Measurements from ENCODE around the gene OPRL1.

OPRL1 gene

GRCh38 chr20:64140061-64140931 is 60.4 kb downstream of the OPRL1 start:
- no peak for DNase-seq (ENCODE audit: low read depth in 1 of 2, low spot score in 1 of 2)

GRCh38 chr20:64140956-64141355 is 61.1 kb downstream of the OPRL1 start:
- DNase-seq (ENCODE audit: low read depth in 1 of 2, low spot score in 1 of 2), result no peak

- DNase-seq (ENCODE audit: low read depth in 1 of 2, low spot score in 1 of 2), result no peak
Measured at GRCh38 chr20:64142590-64142989, 62.7 kb downstream of the OPRL1 start.

GRCh38 chr20:64143018-64143801 is 63.3 kb downstream of the OPRL1 start:
- DNase-seq (ENCODE audit: low read depth in 1 of 2, low spot score in 1 of 2), result no peak

- no peak for DNase-seq (ENCODE audit: low read depth in 1 of 2, low spot score in 1 of 2)
Measured at GRCh38 chr20:64144144-64144912, 64.4 kb downstream of the OPRL1 start.

- DNase-seq (ENCODE audit: low read depth in 1 of 2, low spot score in 1 of 2), result no peak
Measured at GRCh38 chr20:64145458-64146300, 65.8 kb downstream of the OPRL1 start.

- DNase-seq (ENCODE audit: low read depth in 1 of 2, low spot score in 1 of 2), result no peak
Measured at GRCh38 chr20:64146301-64146935, 66.5 kb downstream of the OPRL1 start.

GRCh38 chr20:64146936-64147477 is 67.1 kb downstream of the OPRL1 start:
- DNase-seq (ENCODE audit: low read depth in 1 of 2, low spot score in 1 of 2), result no peak

GRCh38 chr20:64148581-64148980 is 68.7 kb downstream of the OPRL1 start:
- no peak for DNase-seq (ENCODE audit: low read depth in 1 of 2, low spot score in 1 of 2)

- no peak for DNase-seq (ENCODE audit: low read depth in 1 of 2, low spot score in 1 of 2)
Measured at GRCh38 chr20:64149141-64149540, 69.3 kb downstream of the OPRL1 start.

GRCh38 chr20:64149809-64150560 is 70.1 kb downstream of the OPRL1 start:
- no peak for DNase-seq (ENCODE audit: low read depth in 1 of 2, low spot score in 1 of 2)

All from activated T-helper 1 cell treated with anti-CD3 and anti-CD28 coated beads, Interleukin-2, amount 50 U/mL, for 16 hours (primary cell).